Muscle layer of colon (tissue), 2 donors: ENCODE data around the gene GOLGA3.
"Not testable (repeated sequence)": the region's sequence is repeated elsewhere in the genome, so short reads cannot be mapped to it uniquely, and the experiment has no call there.

Experiments
- H3K27ac ChIP-seq: one replicate; pipeline ENCODE4 v1.7.0; 2013; ENCODE audit warnings: low read depth, mild to moderate bottlenecking, low read length, moderate library complexity
- H3K27me3 ChIP-seq, 2 donors: one replicate each; pipeline ENCODE4 v1.7.0; 2013; ENCODE audit warnings: low read length in 2 of 2, mild to moderate bottlenecking in 2 of 2; ENCODE audit not compliant: insufficient read depth in 2 of 2, control insufficient read depth in 1 of 2
- H3K36me3 ChIP-seq: one replicate; pipeline ENCODE4 v1.7.0; 2013; ENCODE audit warnings: mild to moderate bottlenecking, low read length; ENCODE audit not compliant: insufficient read depth
- H3K4me1 ChIP-seq: one replicate; pipeline ENCODE4 v1.7.0; 2013; ENCODE audit warnings: mild to moderate bottlenecking, low read length; ENCODE audit not compliant: insufficient read depth
- H3K4me3 ChIP-seq, 2 donors: one replicate each; pipeline ENCODE4 v1.7.0; 2013; ENCODE audit warnings: low read length in 2 of 2, low read depth in 1 of 2, mild to moderate bottlenecking in 1 of 2, moderate library complexity in 1 of 2
- H3K9ac ChIP-seq: one replicate; pipeline ENCODE4 v1.7.0; 2013; ENCODE audit warnings: low read length
- H3K9me3 ChIP-seq: one replicate; pipeline ENCODE4 v1.7.0; 2013; ENCODE audit warnings: mild to moderate bottlenecking, low read length
- donor health status: abdominal sarcoma.
- donor health status: Adenocarcinoma of cecum.

The GOLGA3 gene

GRCh38 chr12:132754160-132754932 lies 74.3 kb downstream of the GOLGA3 start:
- no peak overlapping the region for H3K27ac ChIP-seq
- no peak overlapping the region for H3K4me3 ChIP-seq
- no peaks in the 10 kb centered on the region for H3K4me1 ChIP-seq
- H3K9ac ChIP-seq, result no peak overlapping the region
- H3K36me3 ChIP-seq, result peaks cover 37% of the 10 kb centered on the region
- no peaks in the 10 kb centered on the region for H3K9me3 ChIP-seq
- no peaks in the 10 kb centered on the region for H3K27me3 ChIP-seq

- not testable (repeated sequence) for H3K9me3 ChIP-seq, H3K27me3 ChIP-seq, H3K4me1 ChIP-seq, H3K9ac ChIP-seq, H3K4me3 ChIP-seq, H3K27ac ChIP-seq
- peaks cover 37% of the 10 kb centered on the region for H3K36me3 ChIP-seq
These were observed 75.0 kb downstream of the GOLGA3 start for GRCh38 chr12:132753670-132754069.

- no peak overlapping the region for H3K4me3 ChIP-seq
- H3K9ac ChIP-seq, result no peak overlapping the region
- H3K4me1 ChIP-seq, result no peaks in the 10 kb centered on the region
- no peaks in the 10 kb centered on the region for H3K9me3 ChIP-seq
- no peaks in the 10 kb centered on the region for H3K27me3 ChIP-seq
- peaks cover 71% of the 10 kb centered on the region for H3K36me3 ChIP-seq
- no peak overlapping the region for H3K27ac ChIP-seq
These were observed 80.3 kb downstream of the GOLGA3 start for GRCh38 chr12:132748319-132748718.

GRCh38 chr12:132747896-132748295 lies 80.8 kb downstream of the GOLGA3 start:
- peaks cover 70% of the 10 kb centered on the region for H3K36me3 ChIP-seq
- no peaks in the 10 kb centered on the region for H3K4me1 ChIP-seq
- H3K9me3 ChIP-seq, result no peaks in the 10 kb centered on the region
- no peaks in the 10 kb centered on the region for H3K27me3 ChIP-seq
- H3K9ac ChIP-seq, result no peak overlapping the region
- H3K4me3 ChIP-seq, result no peak overlapping the region
- no peak overlapping the region for H3K27ac ChIP-seq

- H3K27ac ChIP-seq, result no peak overlapping the region
- no peak overlapping the region for H3K9ac ChIP-seq
- H3K36me3 ChIP-seq, result peaks cover 70% of the 10 kb centered on the region
- no peaks in the 10 kb centered on the region for H3K9me3 ChIP-seq
- no peak overlapping the region for H3K4me3 ChIP-seq
- H3K4me1 ChIP-seq, result no peaks in the 10 kb centered on the region
- H3K27me3 ChIP-seq, result no peaks in the 10 kb centered on the region
These were observed 81.3 kb downstream of the GOLGA3 start for GRCh38 chr12:132747395-132747794.

GRCh38 chr12:132746613-132747012 lies 82.1 kb downstream of the GOLGA3 start:
- Histone ChIP-seq H3K4me3 (no peak overlapping the region), H3K27me3 (no peaks in the 10 kb centered on the region), H3K9me3 (no peaks in the 10 kb centered on the region), H3K9ac (no peak overlapping the region), H3K27ac (no peak overlapping the region), H3K36me3 (peaks cover 76% of the 10 kb centered on the region), H3K4me1 (no peaks in the 10 kb centered on the region)

- Histone ChIP-seq H3K4me3 (no peak overlapping the region), H3K9me3 (no peaks in the 10 kb centered on the region), H3K4me1 (no peaks in the 10 kb centered on the region), H3K27me3 (no peaks in the 10 kb centered on the region), H3K9ac (no peak overlapping the region), H3K36me3 (peaks cover 91% of the 10 kb centered on the region), H3K27ac (no peak overlapping the region)
These were observed 84.8 kb downstream of the GOLGA3 start for GRCh38 chr12:132743831-132744230.

- no peaks in the 10 kb centered on the region for H3K4me1 ChIP-seq
- H3K36me3 ChIP-seq, result peaks cover 88% of the 10 kb centered on the region
- H3K9me3 ChIP-seq, result no peaks in the 10 kb centered on the region
- no peaks in the 10 kb centered on the region for H3K27me3 ChIP-seq
- no peak overlapping the region for H3K9ac ChIP-seq
- H3K4me3 ChIP-seq, result no peak overlapping the region
- no peak overlapping the region for H3K27ac ChIP-seq
These were observed 87.0 kb downstream of the GOLGA3 start for GRCh38 chr12:132741620-132742019.

GRCh38 chr12:132740652-132741051 lies 88.0 kb downstream of the GOLGA3 start:
- Histone ChIP-seq H3K4me3 (no peak overlapping the region), H3K27me3 (no peaks in the 10 kb centered on the region), H3K9me3 (no peaks in the 10 kb centered on the region), H3K36me3 (peaks cover 90% of the 10 kb centered on the region), H3K27ac (no peak overlapping the region), H3K4me1 (no peaks in the 10 kb centered on the region), H3K9ac (no peak overlapping the region)

GRCh38 chr12:132740313-132740646 lies 88.4 kb downstream of the GOLGA3 start:
- H3K36me3 ChIP-seq, result peaks cover 87% of the 10 kb centered on the region
- no peaks in the 10 kb centered on the region for H3K4me1 ChIP-seq
- no peak overlapping the region for H3K4me3 ChIP-seq
- H3K9ac ChIP-seq, result no peak overlapping the region
- H3K9me3 ChIP-seq, result no peaks in the 10 kb centered on the region
- H3K27me3 ChIP-seq, result no peaks in the 10 kb centered on the region
- H3K27ac ChIP-seq, result no peak overlapping the region

- no peaks in the 10 kb centered on the region for H3K27me3 ChIP-seq
- no peaks in the 10 kb centered on the region for H3K9me3 ChIP-seq
- H3K27ac ChIP-seq, result no peak overlapping the region
- no peaks in the 10 kb centered on the region for H3K4me1 ChIP-seq
- H3K36me3 ChIP-seq, result peaks cover 87% of the 10 kb centered on the region
- no peak overlapping the region for H3K4me3 ChIP-seq
- no peak overlapping the region for H3K9ac ChIP-seq
These were observed 88.9 kb downstream of the GOLGA3 start for GRCh38 chr12:132739600-132740312.

GRCh38 chr12:132736913-132737312 lies 91.8 kb downstream of the GOLGA3 start:
- Histone ChIP-seq H3K27me3 (no peaks in the 10 kb centered on the region), H3K27ac (no peak overlapping the region), H3K36me3 (peaks cover 90% of the 10 kb centered on the region), H3K9me3 (no peaks in the 10 kb centered on the region), H3K9ac (no peak overlapping the region), H3K4me1 (no peaks in the 10 kb centered on the region), H3K4me3 (no peak overlapping the region)
